K562 (cell line): ENCODE results near the gene RSPH6A. TPM values are rescaled to one million over a fixed set of nuclear protein-coding genes. Genes with fewer than 3 reads are reported as not detected.

Experiments used
- ARNT ChIP-seq, 2 experiments: fragments of 450-650 bp; IDR thresholded peaks; 2 replicates each; pipeline ENCODE4 v1.6.1; 2016; ENCODE audit warnings: mild to moderate bottlenecking in 1 of 2
- CBFA2T3 ChIP-seq: fragments of 450-650 bp; IDR thresholded peaks from 2 replicates; pipeline ENCODE4 v1.6.1; 2017
- CHCHD3 ChIP-seq: fragments of 250-450 bp; sonication (Bioruptor Pico); IDR thresholded peaks from 2 replicates; pipeline ENCODE4 v2.1.2; 2022; ENCODE audit warnings: mild to moderate bottlenecking
- FOXK2 ChIP-seq, 2 experiments: fragments of 450-650 bp; IDR thresholded peaks in 1 of 2; conservative IDR thresholded peaks in 1 of 2; 2 replicates each; pipeline ENCODE4 v1.6.1; 2016; ENCODE audit warnings: low read depth in 2 of 2, mild to moderate bottlenecking in 1 of 2
- HDAC1 ChIP-seq, 2 experiments: fragments of 450-650 bp; IDR thresholded peaks; 2 replicates each; pipeline ENCODE4 v1.6.1; 2016 to 2017; ENCODE audit warnings: inconsistent platforms in 1 of 2, mild to moderate bottlenecking in 1 of 2, moderate library complexity in 1 of 2
- RBM22 ChIP-seq: fragments of 200-400 bp; formaldehyde crosslinking; IDR thresholded peaks from 2 replicates; pipeline ENCODE4 v1.6.1; 2018; ENCODE audit warnings: low read length, low read depth; ENCODE audit not compliant: poor library complexity, severe bottlenecking
- SNRNP70 ChIP-seq: fragments of 200-400 bp; formaldehyde crosslinking; optimal IDR thresholded peaks from 2 replicates; pipeline ENCODE3; 2017; ENCODE audit warnings: low read depth, low read length
- STAT5A ChIP-seq: IDR thresholded peaks from 2 replicates; pipeline ENCODE4 v1.6.1; 2012; ENCODE audit warnings: low read length, inconsistent platforms, borderline replicate concordance
- TEAD4 ChIP-seq, 2 experiments: sonication (generic) in 1 of 2; formaldehyde crosslinking in 1 of 2; IDR thresholded peaks; 2 replicates each; pipeline versions ENCODE4 v1.6.1 to v1.8.0; 2012 to 2022; ENCODE audit warnings: borderline replicate concordance in 1 of 2, inconsistent platforms in 1 of 2, low read length in 1 of 2, mild to moderate bottlenecking in 1 of 2, missing genetic modification reagents in 1 of 2
- XRCC3 ChIP-seq: fragments of 450-650 bp; IDR thresholded peaks from 2 replicates; pipeline ENCODE4 v1.6.1; 2017; ENCODE audit warnings: mild to moderate bottlenecking, moderate library complexity
- ZNF696 ChIP-seq: fragments of 250-450 bp; sonication (Bioruptor Pico); conservative IDR thresholded peaks from 2 replicates; pipeline ENCODE4 v1.4.0; 2020; ENCODE audit warnings: mild to moderate bottlenecking, moderate library complexity
- polyA plus RNA-seq, 8 experiments: library from polyadenylated mRNA; depleted of rRNA in 4 of 8; stranded (reverse) in 5 of 8; unstranded in 3 of 8; fragments of >200 nt; fragmentation: Nextera tagmentation in 2 of 8; fragmentation: Illumina TruSeq in 1 of 8; extraction: Ambion mirVana in 2 of 8; extraction: Trizol in 1 of 8; gene quantifications; 2 replicates each; pipeline versions ENCODE4 v1.2.1 to v1.2.3, GENCODE V29; 2011 to 2014; ENCODE audit warnings: inconsistent platforms in 1 of 8, missing spikeins in 1 of 8
- total RNA-seq, 7 experiments: library from RNA; depleted of rRNA in 6 of 7; stranded (reverse); fragments of >200 nt in 6 of 7; fragmentation: Illumina TruSeq in 2 of 7; extraction: Trizol in 2 of 7; gene quantifications; 2 replicates each; pipeline versions ENCODE4 v1.2.1 to v1.2.3, GENCODE V29; 2011 to 2021; ENCODE audit warnings: low replicate concordance in 1 of 7
- TF ChIP-seq, protein P1 (sequence below): fragments of 250-450 bp; sonication (Bioruptor Pico); IDR thresholded peaks from 2 replicates; pipeline ENCODE4 v1.5.0; 2020; ENCODE audit warnings: mild to moderate bottlenecking
- TF ChIP-seq, protein P2 (sequence below): sonication (generic); formaldehyde crosslinking; IDR thresholded peaks from 2 replicates; pipeline ENCODE4 v1.8.0; 2022; ENCODE audit warnings: missing genetic modification reagents, mild to moderate bottlenecking, moderate library complexity, borderline replicate concordance
- TF ChIP-seq, protein P3 (sequence below): IDR thresholded peaks from 2 replicates; pipeline ENCODE4 v1.6.1; 2016; ENCODE audit warnings: missing genetic modification characterization, missing compliant biosample characterization
- TF ChIP-seq, protein P4 (sequence below): sonication (generic); formaldehyde crosslinking; IDR thresholded peaks from 2 replicates; pipeline ENCODE4 v1.8.1; 2022; ENCODE audit warnings: missing genetic modification reagents
- TF ChIP-seq, protein P5 (sequence below), 2 experiments: fragments of 200-800 bp in 1 of 2; sonication (Bioruptor generic) in 1 of 2; sonication (generic) in 1 of 2; formaldehyde crosslinking in 1 of 2; IDR thresholded peaks in 1 of 2; conservative IDR thresholded peaks in 1 of 2; 2 replicates each; pipeline versions ENCODE4 v1.5.0 to v1.6.1; 2016 to 2020; ENCODE audit warnings: missing compliant biosample characterization in 1 of 2, missing genetic modification characterization in 1 of 2, missing genetic modification reagents in 1 of 2
- TF ChIP-seq, protein P6 (sequence below): fragments of 200-800 bp; sonication (Bioruptor generic); IDR thresholded peaks from 2 replicates; pipeline ENCODE4 v1.6.1; 2017; ENCODE audit warnings: missing genetic modification characterization, missing compliant biosample characterization

RSPH6A gene
- total and polyA plus RNA-seq, 9 of the 15 experiments (the other 6 are each of a cell fraction or from before 2014, with no cell fraction given) = 0.03 to 0.15 (median 0.07) TPM; not detected in 5

DNA sequence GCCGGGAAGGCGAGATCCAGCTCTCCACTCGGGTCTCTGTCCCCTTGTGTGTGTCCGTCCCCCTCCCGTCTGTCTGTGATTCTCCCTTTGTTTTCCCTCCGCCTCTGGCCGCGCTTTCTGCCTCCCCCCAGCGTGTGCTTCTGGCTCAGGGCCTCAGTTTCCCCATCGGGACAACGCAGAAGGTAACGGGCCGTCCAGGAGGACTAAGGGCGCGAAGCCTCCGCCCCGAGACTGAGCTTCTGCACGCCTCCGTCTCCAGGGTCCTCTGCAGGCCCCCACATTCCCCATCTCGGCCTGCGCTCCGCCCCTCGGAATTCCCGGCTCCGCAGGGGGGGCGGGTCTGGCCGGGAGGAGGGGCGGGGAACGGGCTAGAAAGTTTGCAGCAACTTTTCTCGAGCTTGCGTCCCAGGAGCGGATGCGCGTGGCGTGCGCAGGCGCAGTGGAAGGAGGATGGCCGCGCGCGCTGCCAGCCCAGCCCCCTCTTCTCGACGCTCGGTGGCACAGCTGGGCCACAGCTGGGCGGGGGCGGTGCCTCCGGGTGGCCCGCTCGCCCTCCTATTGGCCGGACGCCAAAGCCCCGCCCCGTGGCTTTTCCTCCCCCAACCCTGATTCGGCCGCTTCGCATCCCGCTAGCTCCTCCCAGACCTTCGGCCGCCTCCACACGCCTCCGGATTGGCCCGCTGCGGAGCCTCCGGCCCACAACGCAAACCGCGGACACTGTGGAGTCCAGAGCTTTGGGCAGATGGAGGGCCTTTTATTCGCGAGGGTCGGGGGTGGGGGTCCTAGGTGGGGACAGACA, 45.9 kb downstream of the RSPH6A start, which contains the start of gene SIX5 (continued):
- TF ChIP-seq, protein P1, sequence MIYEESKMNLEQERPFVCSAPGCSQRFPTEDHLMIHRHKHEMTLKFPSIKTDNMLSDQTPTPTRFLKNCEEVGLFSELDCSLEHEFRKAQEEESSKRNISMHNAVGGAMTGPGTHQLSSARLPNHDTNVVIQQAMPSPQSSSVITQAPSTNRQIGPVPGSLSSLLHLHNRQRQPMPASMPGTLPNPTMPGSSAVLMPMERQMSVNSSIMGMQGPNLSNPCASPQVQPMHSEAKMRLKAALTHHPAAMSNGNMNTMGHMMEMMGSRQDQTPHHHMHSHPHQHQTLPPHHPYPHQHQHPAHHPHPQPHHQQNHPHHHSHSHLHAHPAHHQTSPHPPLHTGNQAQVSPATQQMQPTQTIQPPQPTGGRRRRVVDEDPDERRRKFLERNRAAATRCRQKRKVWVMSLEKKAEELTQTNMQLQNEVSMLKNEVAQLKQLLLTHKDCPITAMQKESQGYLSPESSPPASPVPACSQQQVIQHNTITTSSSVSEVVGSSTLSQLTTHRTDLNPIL (CRISPR knock-in tag) = no peak
- TF ChIP-seq, protein P2, sequence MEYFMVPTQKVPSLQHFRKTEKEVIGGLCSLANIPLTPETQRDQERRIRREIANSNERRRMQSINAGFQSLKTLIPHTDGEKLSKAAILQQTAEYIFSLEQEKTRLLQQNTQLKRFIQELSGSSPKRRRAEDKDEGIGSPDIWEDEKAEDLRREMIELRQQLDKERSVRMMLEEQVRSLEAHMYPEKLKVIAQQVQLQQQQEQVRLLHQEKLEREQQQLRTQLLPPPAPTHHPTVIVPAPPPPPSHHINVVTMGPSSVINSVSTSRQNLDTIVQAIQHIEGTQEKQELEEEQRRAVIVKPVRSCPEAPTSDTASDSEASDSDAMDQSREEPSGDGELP (CRISPR knock-in tag) = peak; percentile 100
- TF ChIP-seq ZNF696 (no peak), HDAC1 (IDR thresholded peaks at IDR 0.05) (peak in 1 of 2 experiments; percentile 80; a peak in 2 of 4 replicates), FOXK2 (conservative IDR thresholded peaks at IDR 0.05 in 1 of 2, IDR thresholded peaks at IDR 0.05 in 1 of 2; ENCODE audit: low read depth in 2 of 2) (no peak; a peak in 1 of 4 replicates), ARNT (IDR thresholded peaks at IDR 0.05) (peak in 1 of 2 experiments; percentile 73; a peak in 3 of 4 replicates), SNRNP70 (no peak), RBM22 (no peak), CHCHD3 (CRISPR knock-in tag) (no peak), TEAD4 (IDR thresholded peaks at IDR 0.05; ENCODE audit: low read length) (peak; percentile 62), TEAD4 (CRISPR knock-in tag; IDR thresholded peaks at IDR 0.05; ENCODE audit: borderline replicate concordance) (no peak), STAT5A (no peak), XRCC3 (no peak), CBFA2T3 (peak; percentile 66)
- TF ChIP-seq, protein P3, sequence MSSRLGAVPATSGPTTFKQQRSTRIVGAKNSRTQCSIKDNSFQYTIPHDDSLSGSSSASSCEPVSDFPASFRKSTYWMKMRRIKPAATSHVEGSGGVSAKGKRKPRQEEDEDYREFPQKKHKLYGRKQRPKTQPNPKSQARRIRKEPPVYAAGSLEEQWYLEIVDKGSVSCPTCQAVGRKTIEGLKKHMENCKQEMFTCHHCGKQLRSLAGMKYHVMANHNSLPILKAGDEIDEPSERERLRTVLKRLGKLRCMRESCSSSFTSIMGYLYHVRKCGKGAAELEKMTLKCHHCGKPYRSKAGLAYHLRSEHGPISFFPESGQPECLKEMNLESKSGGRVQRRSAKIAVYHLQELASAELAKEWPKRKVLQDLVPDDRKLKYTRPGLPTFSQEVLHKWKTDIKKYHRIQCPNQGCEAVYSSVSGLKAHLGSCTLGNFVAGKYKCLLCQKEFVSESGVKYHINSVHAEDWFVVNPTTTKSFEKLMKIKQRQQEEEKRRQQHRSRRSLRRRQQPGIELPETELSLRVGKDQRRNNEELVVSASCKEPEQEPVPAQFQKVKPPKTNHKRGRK (tag) = no peak
- TF ChIP-seq, protein P4, sequence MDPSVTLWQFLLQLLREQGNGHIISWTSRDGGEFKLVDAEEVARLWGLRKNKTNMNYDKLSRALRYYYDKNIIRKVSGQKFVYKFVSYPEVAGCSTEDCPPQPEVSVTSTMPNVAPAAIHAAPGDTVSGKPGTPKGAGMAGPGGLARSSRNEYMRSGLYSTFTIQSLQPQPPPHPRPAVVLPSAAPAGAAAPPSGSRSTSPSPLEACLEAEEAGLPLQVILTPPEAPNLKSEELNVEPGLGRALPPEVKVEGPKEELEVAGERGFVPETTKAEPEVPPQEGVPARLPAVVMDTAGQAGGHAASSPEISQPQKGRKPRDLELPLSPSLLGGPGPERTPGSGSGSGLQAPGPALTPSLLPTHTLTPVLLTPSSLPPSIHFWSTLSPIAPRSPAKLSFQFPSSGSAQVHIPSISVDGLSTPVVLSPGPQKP (CRISPR knock-in tag) = no peak
- TF ChIP-seq, protein P5, sequence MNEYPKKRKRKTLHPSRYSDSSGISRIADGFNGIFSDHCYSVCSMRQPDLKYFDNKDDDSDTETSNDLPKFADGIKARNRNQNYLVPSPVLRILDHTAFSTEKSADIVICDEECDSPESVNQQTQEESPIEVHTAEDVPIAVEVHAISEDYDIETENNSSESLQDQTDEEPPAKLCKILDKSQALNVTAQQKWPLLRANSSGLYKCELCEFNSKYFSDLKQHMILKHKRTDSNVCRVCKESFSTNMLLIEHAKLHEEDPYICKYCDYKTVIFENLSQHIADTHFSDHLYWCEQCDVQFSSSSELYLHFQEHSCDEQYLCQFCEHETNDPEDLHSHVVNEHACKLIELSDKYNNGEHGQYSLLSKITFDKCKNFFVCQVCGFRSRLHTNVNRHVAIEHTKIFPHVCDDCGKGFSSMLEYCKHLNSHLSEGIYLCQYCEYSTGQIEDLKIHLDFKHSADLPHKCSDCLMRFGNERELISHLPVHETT (CRISPR knock-in tag; conservative IDR thresholded peaks at IDR 0.05 in 1 of 2, IDR thresholded peaks at IDR 0.05 in 1 of 2) = no peak
- TF ChIP-seq, protein P6, sequence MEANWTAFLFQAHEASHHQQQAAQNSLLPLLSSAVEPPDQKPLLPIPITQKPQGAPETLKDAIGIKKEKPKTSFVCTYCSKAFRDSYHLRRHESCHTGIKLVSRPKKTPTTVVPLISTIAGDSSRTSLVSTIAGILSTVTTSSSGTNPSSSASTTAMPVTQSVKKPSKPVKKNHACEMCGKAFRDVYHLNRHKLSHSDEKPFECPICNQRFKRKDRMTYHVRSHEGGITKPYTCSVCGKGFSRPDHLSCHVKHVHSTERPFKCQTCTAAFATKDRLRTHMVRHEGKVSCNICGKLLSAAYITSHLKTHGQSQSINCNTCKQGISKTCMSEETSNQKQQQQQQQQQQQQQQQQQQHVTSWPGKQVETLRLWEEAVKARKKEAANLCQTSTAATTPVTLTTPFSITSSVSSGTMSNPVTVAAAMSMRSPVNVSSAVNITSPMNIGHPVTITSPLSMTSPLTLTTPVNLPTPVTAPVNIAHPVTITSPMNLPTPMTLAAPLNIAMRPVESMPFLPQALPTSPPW = peak; percentile 92
